COLO668 (cell line): ENCODE data around the gene TVP23A.
"Not testable (repeated sequence)": the region's sequence is repeated elsewhere in the genome, so short reads cannot be mapped to it uniquely, and the experiment has no call there.

ENCODE experiments used
- DNase-seq: peaks from one replicate; lab custom pipeline; 2025; ENCODE audit not compliant: unreplicated experiment; lab: John Stamatoyannopoulos, UW

Gene TVP23A

DNA sequence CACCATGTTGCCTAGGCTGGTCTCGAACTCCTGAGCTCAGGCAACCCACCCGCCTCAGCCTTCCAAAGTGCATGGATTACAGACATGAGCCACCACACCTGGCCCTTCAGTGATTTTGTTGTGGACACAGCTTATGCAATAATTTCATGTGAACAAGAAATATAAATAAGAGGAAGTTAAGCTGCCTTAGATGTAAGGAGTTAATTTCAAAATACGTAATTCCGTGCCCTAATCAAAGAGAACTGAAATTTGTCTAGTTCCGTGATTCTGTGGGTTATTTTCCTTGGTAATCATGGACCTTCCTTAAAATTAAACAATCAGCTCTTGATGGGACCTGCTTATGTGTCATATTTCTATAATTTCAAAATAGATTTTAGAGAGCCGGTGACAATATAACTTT is 11.9 kb downstream of the TVP23A start:
- no peak for DNase-seq

DNA sequence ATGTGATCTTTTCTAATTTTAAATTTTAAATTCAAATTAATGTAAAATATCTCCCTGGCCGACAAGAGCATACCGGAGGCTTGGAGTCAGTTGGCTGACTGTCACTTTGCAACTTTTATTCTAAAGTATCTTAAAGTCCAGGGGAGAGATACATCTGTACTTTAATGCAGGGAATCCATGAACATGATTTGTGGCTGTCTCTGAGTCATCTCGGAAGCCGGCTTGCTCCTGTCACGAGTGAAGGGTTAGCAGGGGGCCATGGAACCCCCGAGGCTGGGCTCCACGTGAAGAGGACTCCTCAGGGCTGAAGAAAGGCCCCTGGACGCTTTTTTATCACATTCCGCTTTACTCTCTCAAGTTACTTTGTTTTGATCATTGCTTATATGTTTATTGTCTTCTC is 13.3 kb downstream of the TVP23A start:
- DNase-seq, result no peak

DNA sequence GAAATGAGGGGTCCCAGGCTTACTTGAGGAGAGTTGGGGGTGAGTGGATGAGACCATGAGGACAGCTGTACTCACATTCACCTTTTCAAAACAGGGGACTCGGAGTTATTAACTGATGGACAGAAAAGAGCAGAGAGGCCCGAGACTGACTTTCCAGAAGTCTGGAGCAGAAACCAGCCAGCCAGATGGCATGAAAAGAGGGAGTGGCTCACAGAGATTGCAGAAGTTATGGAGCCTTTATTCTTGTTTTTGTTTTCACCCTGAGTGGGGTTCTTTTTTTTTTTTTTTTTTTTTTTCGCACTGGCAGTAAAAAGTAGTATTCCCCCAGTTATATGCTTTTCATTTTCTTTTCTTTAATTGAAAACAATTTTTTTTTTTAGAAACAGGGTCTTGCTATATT is 18.9 kb downstream of the TVP23A start:
- no peak for DNase-seq

DNA sequence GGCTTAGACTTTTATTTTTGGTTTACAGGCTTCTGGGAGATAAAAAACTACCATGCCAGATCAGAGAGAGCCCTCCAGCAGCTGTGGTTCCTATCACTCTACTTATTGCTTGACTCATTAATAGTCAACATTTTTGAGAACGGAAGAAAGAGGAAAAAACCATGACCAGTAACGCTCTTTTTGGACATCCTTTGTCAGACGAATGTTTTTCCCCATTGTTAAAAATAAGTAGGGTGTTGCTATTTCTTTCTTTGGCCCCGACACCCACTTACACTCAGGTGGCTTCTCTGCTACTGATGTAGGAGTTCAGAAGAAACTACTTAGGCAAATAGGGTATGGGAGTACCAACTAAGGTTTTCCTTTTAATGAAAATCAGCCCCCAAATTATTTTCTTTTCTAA is 27.5 kb downstream of the TVP23A start:
- DNase-seq, result no peak

DNA sequence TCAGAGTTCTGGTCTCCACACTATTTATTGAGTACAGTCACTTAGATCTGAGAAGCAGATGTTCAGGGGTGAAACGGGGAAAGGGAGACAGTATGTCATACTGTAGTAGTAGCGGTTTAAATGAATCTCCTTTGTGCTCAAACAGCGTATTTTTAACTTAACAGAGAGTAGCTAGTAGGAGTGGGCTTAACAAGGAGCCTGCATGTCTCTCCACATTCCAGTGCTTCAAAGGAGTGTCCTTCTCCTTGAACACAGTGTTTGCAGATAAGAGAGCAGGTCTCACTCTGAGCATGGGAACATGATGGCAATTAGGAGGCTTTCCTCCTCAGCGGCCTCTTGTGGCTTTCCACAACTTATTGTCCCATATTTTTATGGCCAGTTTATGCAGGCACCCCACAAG is 30.0 kb downstream of the TVP23A start:
- not testable (repeated sequence) for DNase-seq

DNA sequence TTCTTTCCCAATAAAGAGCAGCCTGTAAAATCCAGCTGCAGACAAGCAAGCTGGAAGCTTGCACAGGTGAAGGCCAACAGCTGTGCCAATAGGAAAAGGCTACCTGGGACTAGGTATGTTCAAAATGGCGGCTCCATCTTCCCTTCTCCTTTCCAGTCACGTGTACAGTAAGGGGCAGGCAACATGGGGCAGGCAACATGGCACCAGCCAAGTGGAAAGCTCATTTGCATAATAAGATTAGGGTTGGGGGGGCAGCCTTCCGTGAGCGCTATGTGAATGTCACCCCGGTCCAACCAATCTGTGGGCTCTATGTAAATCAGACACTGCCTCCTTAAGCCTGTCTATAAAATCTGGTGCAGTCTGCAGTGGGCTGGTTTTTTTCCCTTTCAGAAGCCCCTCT is 31.3 kb downstream of the TVP23A start:
- no peak for DNase-seq

DNA sequence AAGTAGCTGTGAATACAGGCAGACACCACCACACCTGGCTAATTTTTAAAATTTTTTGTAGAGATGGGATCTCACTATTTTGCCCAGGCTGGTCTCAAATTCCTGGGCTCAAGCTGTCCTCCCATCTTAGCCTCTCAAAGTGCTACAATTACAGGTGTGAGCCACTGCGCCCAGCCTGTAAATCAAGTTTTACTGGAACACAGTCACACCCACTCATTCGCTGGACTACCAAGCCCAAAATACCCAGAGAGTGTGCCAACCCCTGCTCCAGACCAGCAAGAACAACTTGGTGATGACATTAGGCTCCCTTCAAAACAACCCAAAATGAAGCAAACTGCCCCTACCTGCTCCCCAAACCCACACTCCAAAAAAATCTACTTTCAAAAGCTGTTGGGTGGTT is 36.0 kb downstream of the TVP23A start:
- no peak for DNase-seq

DNA sequence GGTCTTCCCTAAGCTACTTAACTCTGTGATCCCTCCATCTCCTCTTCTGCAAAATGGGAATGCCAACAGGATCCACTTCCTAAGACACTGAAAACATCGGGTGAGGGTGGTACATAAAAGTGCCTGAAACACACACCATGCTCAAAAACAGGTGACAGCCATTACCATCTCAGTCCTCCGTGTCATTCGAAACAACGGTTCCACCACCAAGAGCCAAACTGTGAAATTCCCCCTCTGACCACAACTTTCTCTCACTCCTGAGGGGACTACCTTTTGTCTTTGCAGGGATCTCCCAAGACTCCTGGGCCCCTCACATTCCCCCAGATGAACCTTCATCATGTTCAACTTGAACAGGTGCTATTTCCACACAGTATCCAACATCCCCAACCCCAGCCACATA is 38.0 kb downstream of the TVP23A start:
- no peak for DNase-seq

DNA sequence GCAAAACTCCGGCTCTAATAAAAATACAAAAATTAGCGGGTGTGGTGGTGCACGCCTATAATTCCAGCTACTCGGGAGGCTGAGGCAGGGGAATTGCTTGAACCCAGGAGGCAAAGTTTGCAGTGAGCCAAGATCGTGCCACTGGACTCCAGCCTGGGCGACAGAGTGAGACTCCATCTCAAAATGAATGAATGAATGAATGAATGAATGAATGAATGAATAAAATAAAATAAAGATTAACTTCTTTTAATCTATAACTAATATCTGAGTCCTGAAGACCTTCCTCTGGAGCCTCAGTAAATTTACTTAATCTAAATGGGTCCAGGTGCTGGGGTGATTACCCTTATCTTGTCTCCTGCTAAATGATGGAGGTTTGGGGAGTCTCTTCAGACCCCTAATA is 38.7 kb downstream of the TVP23A start:
- not testable (repeated sequence) for DNase-seq

DNA sequence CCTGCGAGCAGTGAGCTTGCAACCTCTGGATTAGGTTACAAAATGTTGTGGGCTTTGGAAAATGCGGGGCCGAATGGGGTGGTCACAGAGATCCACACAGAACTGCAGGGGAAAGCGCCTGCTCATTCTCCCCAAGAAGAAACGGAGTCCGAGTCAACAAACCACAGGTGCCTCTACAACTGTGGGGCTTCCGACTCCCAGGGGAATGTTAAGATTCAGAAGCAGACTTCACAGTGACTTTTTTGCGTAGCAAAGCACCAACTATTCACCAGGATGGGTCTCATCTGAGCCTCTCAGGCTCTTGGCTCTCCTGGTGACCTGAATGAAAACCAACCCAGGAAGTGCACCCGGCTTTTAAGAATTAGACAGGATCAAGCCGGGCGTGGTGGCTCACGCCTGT is 41.2 kb downstream of the TVP23A start:
- DNase-seq, result no peak

DNA sequence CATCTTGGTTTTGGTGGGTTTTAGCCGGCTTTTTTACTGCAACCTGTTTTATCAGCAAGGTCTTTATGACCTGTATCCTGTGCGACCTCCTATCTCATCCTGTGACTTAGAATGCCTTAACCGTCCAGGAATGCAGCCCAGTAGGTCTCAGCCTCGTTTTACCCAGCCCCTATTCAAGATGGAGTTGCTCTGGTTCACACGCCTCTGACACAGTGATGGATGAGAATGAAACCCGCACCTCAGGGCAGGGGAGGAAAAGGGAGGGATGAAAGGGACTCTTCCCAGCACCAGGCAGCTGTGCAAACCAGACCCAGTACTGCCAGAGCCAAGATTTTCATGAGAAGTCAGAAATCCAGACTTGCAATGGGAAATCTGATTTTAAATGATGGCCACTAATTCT is 41.7 kb downstream of the TVP23A start:
- DNase-seq, result not testable (repeated sequence)

DNA sequence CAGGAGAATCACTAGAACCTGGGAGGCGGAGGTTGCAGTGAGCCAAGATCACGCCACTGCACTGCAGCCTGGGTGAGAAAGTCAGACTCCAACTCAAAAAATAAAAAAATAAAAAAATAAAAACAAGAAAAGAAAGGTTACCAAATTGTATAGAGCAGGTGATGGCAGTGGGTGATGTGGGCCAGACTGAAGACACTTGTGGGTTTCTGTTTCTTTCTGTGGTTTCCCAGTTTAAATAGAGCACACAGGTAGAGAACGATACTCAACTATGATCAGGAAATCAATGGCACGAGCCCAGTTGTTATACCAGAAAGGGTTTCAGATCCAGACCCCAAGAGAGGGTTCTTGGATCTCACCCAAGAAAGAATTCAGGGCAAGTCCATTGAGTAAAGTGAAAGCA is 42.3 kb downstream of the TVP23A start:
- DNase-seq, result no peak

DNA sequence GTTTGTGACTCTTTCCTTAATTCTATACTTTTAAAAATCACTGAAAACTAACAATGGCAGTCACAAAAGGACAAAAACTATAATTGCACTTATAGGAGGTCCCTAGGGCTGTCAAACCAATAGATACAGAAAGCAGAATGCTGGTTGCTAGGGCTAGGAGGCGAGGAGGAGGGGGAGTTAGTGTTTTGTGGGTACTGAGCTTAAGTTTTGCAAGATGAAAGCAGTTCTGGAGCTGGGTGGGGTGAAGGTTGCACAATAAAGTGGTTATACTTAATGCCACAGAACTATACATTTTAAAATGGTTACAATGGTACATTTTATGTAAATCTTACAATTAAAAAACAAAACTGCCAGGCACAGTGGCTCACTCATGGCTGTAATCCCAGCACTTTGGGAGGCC is 47.7 kb downstream of the TVP23A start:
- DNase-seq, result no peak

DNA sequence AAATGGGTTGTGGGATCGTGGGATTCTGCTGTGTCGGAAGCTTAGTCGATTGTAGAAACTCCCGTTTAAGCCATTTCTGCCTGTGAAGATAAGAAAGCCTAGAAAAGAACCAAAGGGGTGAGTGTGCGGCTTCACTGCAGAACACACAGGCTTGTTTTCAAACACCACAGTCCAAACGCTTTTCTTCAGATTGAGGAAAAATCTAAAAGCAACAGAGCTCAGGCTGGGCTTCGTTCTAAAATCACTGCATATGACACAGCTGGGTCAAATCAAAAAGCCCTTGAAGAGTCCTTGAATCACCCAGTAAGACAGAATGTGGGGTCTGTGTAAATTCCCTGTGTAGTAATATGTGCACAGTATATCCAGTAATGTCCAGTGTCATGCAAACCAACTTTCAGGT is 49.2 kb downstream of the TVP23A start:
- DNase-seq, result no peak

DNA sequence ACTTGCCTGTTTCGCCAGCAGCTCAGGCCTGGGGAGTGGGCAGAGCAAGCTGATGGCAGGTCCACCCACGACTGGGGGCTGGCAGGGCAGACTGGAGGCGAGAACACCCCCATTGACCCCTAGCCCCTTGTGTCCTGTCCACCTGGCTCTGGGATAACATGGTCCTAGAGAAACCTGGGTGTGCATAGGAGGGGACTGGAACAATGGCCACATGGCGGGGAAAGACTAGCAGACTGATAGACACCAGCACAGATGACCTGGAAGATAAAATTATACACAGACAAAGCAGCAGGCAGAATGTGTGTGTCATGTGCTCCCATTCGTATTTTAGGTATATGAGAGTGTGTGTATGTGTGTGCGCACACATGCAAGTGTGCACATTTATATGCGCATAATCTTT is 51.5 kb downstream of the TVP23A start:
- no peak for DNase-seq

DNA sequence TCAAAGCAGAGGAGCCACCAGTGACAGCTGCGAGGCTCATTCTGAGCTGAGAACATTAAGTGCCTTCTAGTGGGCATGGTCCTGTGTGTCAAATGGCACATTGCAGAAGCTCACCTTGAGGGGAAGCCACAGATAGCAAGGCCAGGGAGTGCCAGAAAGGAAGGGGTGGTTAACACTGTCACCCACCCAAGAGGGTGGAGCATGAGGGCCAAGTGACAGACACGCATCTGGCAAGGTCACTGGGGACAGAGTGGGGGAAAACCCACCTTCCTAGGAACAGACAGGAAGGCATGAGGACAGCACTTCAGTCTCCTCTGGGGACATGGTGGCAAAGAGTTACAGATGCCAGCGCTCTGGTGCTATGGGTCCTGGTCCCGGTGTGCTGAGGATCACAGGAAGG is 52.8 kb downstream of the TVP23A start:
- DNase-seq, result no peak

DNA sequence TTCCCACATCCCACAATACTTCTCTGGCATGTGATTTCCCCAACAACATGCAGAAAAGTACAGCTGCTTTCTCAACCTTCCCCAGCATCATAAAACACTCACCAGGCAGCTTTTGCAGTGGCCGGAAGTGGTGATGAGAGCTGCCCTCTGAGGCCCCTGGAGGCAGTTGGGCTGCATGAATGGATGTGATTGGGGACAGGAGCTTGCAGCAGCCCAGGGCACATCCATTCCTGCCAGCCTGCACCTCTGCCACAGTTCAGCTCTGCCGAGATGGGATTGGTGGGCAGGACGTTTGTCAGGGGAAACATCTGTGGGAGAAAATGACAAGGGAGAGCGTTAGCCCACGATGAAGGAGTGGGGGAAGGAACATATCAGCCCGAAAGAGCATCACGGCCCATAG is 55.1 kb downstream of the TVP23A start:
- no peak for DNase-seq

DNA sequence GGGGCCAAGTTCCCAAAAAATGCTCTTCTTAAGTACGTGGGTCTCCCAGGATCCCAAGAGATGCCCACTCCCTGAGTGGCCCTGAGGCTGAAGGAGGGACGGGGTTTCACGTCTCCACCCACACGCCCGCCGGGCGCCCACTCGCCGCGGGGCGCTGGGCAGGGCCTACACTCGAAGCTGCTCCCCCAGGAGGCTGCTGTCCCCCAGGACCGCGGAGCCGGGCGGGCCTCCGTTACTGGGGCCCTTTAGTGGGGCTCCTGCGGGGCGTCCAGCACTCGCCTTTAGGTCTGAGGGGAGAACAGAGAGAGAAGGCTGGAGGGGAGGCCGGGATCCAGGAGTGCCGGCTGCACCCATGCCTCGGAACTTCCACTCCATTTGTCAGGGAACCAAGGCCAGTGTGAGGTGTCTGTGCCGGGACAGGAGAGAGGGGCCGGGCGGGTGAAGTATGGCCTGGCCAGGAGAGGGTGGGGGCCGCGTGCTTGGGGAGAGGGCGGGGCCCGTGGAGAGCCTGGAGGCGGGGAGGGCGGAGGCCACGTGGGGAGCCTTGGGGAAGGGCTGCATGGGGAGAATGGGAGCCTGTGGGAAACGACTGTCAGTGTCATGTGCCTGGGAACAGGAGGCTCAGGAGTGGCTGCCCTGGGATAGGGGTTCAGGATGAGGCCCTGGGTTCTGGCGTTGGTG is 56.1 kb downstream of the TVP23A start:
- no peak for DNase-seq

DNA sequence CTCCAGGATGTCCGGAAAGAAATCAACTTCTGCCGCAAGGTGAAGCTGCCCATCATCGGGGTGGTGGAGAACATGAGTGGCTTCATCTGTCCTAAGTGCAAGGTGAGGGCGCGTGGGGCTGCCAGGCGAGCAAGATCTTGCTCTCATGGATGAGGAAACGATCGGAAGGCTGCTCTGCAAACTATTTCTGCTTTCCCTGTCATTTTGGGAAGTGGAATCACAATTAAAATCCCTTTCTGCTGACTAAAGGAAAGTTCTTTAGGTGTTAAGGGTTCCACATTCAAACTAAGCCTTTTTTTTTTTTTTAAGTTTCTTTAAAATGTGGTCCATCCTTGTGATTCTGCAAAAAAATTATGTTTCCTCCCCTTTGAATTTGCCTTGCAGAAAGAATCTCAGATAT is 57.2 kb downstream of the TVP23A start:
- no peak for DNase-seq

DNA sequence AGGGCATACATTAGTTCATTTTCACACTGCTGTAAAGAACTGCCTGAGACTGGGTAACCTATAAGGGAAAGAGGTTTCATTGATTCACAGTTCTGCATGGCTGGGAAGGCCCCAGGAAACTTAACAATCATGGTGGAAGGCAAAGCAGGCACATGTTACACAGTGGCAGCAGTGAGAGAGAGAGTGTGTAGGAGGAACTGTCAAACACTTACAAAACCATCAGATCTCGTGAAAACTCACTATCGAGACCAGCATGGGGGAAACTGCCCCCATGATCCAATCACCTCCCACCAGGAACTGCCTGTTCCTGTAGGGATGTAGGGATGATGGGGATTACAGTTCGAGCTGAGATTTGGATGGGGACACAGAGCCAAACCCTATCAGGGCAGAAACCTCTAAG is 57.7 kb downstream of the TVP23A start:
- no peak for DNase-seq

DNA sequence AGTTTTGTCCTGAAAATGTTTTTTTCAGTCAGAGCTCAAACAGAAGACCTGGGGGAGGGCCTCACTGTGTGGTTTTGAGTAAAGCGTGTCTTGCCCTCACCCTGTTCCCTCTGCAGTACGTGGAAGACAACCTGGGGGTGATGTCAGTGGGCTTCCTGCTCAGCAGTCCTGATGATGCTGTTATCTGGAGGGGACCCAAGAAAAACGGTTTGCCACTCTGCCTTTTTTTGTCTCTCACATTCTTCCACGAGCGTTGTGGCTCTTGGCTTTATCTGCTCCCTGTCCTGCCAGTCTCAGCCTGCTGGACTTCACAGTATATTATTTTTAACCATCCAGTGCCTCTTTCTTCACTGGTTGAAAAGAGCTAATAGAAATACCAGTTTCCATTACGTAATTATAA is 62.0 kb downstream of the TVP23A start:
- DNase-seq, result no peak

DNA sequence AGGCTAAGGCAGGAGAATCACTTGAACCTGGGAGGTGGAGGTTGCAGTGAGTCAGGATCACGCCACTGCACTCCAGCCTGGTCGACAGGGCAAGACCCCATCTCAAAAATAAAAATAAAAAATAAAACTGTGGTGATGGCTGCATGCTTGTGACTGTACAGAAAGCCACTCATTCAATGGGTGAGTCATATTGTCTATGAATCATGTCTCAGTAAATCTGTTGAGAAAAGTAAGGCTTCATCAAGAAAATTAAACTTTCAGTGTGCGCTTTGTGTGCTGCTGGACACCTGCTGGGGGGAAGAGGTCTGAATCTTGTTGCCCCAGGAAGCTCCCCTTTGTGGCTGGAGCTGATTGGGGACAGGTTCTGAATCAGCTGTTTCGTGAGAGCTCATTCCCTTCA is 63.7 kb downstream of the TVP23A start:
- DNase-seq, result no peak

DNA sequence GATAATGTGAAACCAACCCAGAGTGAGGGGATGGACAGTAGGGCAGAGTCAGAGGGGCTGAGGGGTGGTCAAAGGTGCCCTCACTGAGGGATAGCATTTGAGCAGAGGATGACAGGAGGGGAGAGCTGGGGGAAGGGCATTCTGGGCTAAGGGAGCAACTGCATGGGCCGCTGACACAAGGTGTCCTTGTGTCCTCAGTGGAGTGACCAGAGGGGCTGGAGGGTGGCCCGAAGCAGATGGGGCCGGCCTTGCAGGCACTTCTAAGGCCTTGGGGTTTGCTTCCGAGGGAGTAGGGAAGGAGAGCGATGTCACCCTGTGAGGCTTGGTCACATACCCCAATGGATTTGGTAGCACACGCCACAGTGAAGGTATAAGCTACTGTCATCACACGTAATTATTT is 64.9 kb downstream of the TVP23A start:
- DNase-seq, result no peak
